Fibroblast of lung (primary cell): ENCODE measurements around the gene GMCL1. TPM values are rescaled to one million over a fixed set of nuclear protein-coding genes. Genes with fewer than 3 reads are reported as not detected.
A peak's percentile ranks its signal among the peaks of the same experiment; 100 is the strongest.
"Not testable (repeated sequence)": the region's sequence is repeated elsewhere in the genome, so short reads cannot be mapped to it uniquely, and the experiment has no call there.

Experiments used
- DNase-seq, 2 donors: peaks; one replicate each; pipeline versions ENCODE4 v3.0.0 to v3.0.0-alpha.2; 2010; ENCODE audit warnings: low read depth in 2 of 2
- H2AFZ ChIP-seq: 2 replicates; pipeline ENCODE4 v1.5.1; 2012; ENCODE audit warnings: low read length, control low read depth, inconsistent platforms
- H3K27ac ChIP-seq: 2 replicates; pipeline ENCODE4 v1.5.1; 2011; ENCODE audit warnings: low read length, control low read depth; ENCODE audit not compliant: insufficient read depth
- H3K27me3 ChIP-seq: 2 replicates; pipeline ENCODE4 v1.5.1; 2011; ENCODE audit warnings: mild to moderate bottlenecking, low read length; ENCODE audit not compliant: control insufficient read depth, insufficient read depth
- H3K36me3 ChIP-seq: 2 replicates; pipeline ENCODE4 v1.5.1; 2011; ENCODE audit warnings: low read length; ENCODE audit not compliant: control insufficient read depth, insufficient read depth
- H3K4me1 ChIP-seq: 2 replicates; pipeline ENCODE4 v1.5.1; 2011; ENCODE audit warnings: low read length; ENCODE audit not compliant: control insufficient read depth, insufficient read depth; ENCODE audit errors: extremely low read depth
- H3K4me2 ChIP-seq: 2 replicates; pipeline ENCODE4 v1.5.1; 2011; ENCODE audit warnings: low read length, control low read depth; ENCODE audit not compliant: insufficient read depth; ENCODE audit errors: extremely low read depth
- H3K4me3 ChIP-seq, 4 experiments: fragments of 200-600 bp in 1 of 4; sonication (generic) in 1 of 4; replicated peaks in 1 of 4; 2 replicates each; pipeline ENCODE4 v1.5.1; 2011 to 2016; ENCODE audit warnings: low read length in 4 of 4, low read depth in 3 of 4, mild to moderate bottlenecking in 3 of 4, control low read depth in 2 of 4, inconsistent platforms in 1 of 4, mixed read lengths in 1 of 4; ENCODE audit not compliant: insufficient read depth in 1 of 4; ENCODE audit errors: control extremely low read depth in 1 of 4
- H3K79me2 ChIP-seq: 2 replicates; pipeline ENCODE4 v1.5.1; 2012; ENCODE audit warnings: mild to moderate bottlenecking, low read length, inconsistent platforms; ENCODE audit not compliant: control insufficient read depth, insufficient read depth
- H3K9ac ChIP-seq: 2 replicates; pipeline ENCODE4 v1.5.1; 2011; ENCODE audit warnings: mild to moderate bottlenecking, low read length, control low read depth; ENCODE audit not compliant: insufficient read depth
- H3K9me3 ChIP-seq: 2 replicates; pipeline ENCODE4 v1.5.1; 2012; ENCODE audit warnings: low read depth, low read length; ENCODE audit not compliant: control insufficient read depth, insufficient read depth
- H4K20me1 ChIP-seq: 2 replicates; pipeline ENCODE4 v1.5.1; 2011; ENCODE audit warnings: low read length; ENCODE audit not compliant: control insufficient read depth, insufficient read depth; ENCODE audit errors: extremely low read depth
- CTCF ChIP-seq, 2 donors: IDR thresholded peaks in 1 of 2; conservative IDR thresholded peaks in 1 of 2; 1 replicate in 1 of 2; 2 replicates in 1 of 2; pipeline ENCODE4 v1.5.1; 2011 to 2012; ENCODE audit warnings: low read length in 2 of 2, control low read depth in 1 of 2, inconsistent platforms in 1 of 2, low read depth in 1 of 2, mild to moderate bottlenecking in 1 of 2
- EZH2 ChIP-seq: IDR thresholded peaks from 2 replicates; pipeline ENCODE4 v1.5.1; 2012; ENCODE audit warnings: low read length, control low read depth, mild to moderate bottlenecking; ENCODE audit errors: missing control alignments
- polyA plus RNA-seq, 2 donors: library from polyadenylated mRNA; depleted of rRNA in 1 of 2; stranded (reverse) in 1 of 2; unstranded in 1 of 2; fragments of >200 nt; gene quantifications; 2 replicates each; pipeline ENCODE4 v1.2.1, GENCODE V29; 2011 to 2012; ENCODE audit warnings: missing spikeins in 1 of 2
- total RNA-seq: library from RNA; depleted of rRNA; stranded (reverse); fragments of >200 nt; gene quantifications from 2 replicates; pipeline ENCODE4 v1.2.1, GENCODE V29; 2014

The GMCL1 gene
- total and polyA plus RNA-seq, 2 donors (not counting 1 experiment from before 2014, with no cell fraction given): 9.1 to 12.4 TPM

GRCh38 chr2:69893684-69894551 is 64.5 kb downstream of the GMCL1 start, which contains the start of gene SNRNP27:
Gene SNRNP27 (plus strand): TSS chr2:69893956. CDS start chr2:69893985, 29 bp downstream.
- Histone ChIP-seq H3K36me3 (no peaks in the 10 kb centered on the region), H3K27me3 (no peaks in the 10 kb centered on the region), H3K27ac (peak within 1 kb of the TSS; percentile 74), H3K79me2 (peaks cover 16% of the 10 kb centered on the region), H2AFZ (peak within 1 kb of the TSS; percentile 88), H3K4me2 (peak within 1 kb of the TSS; percentile 80), H4K20me1 (no peaks in the 10 kb centered on the region), H3K9ac (peak within 1 kb of the TSS; percentile 84), H3K4me3 (peak within 1 kb of the TSS; percentile 63 to 100 (median 80)), H3K9me3 (no peaks in the 10 kb centered on the region), H3K4me1 (peaks cover 2% of the 10 kb centered on the region)
- peak; percentile 77 to 88 for DNase-seq
- TF ChIP-seq EZH2 (no peak), CTCF (conservative IDR thresholded peaks at IDR 0.05 in 1 of 2, IDR thresholded peaks at IDR 0.05 in 1 of 2; ENCODE audit: low read depth in 1 of 2, low read length in 2 of 2) (no peak)

GRCh38 chr2:69894737-69895136 is 65.3 kb downstream of the GMCL1 start:
- Histone ChIP-seq H3K4me3 (peak overlapping the region; percentile 63 to 100 (median 80)), H3K4me2 (peak overlapping the region; percentile 80), H3K27ac (peak overlapping the region; percentile 74), H3K9ac (peak overlapping the region; percentile 34), H3K79me2 (peaks cover 20% of the 10 kb centered on the region)
- H4K20me1 ChIP-seq, H3K36me3 ChIP-seq, H2AFZ ChIP-seq, H3K27me3 ChIP-seq, H3K9me3 ChIP-seq, H3K4me1 ChIP-seq, DNase-seq: not testable (repeated sequence)

DNA sequence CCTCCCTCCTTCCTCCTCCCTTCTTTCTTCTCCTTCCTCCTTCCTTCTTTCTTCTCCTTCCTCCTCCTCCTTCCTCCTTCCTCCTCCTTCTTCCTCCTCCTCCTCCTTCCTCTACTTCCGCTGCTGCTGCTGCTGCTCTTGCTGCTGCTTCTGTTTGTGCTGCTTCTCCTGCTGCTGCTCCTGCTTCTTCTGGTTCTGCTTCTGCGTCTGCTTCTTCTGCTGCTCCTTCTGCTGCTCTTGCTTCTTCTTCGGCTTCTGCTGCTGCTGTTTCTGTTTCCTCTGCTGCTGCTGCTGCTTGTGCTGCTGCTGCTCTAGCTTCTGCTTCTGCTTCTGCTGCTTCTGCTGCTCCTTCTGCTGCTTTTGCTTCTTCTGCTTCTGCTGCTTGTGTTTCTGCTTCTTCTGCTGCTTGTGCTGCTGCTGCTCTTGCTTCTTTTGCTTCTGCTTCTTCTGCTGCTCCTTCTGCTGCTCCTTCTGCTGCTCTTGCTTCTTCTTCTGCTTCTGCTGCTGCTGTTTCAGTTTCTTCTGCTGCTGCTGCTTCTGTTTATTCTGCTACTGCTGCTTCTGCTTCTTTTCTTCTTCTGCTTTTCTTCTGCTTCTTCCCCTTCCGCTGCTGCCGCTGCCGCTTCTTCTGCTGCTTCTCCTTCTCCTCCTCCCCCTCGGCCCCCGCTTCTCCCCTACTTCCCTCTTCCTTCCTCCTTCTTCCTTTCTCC is 72.9 kb downstream of the GMCL1 start:
- DNase-seq: no peak
- no peak overlapping the region for H3K27ac ChIP-seq
- no peak overlapping the region for H3K4me2 ChIP-seq
- no peaks in the 10 kb centered on the region for H3K4me1 ChIP-seq
- H4K20me1 ChIP-seq: no peaks in the 10 kb centered on the region
- H3K4me3 ChIP-seq: no peak overlapping the region
- peaks cover 12% of the 10 kb centered on the region for H3K36me3 ChIP-seq
- H3K27me3 ChIP-seq: no peaks in the 10 kb centered on the region
- TF ChIP-seq CTCF (conservative IDR thresholded peaks at IDR 0.05 in 1 of 2, IDR thresholded peaks at IDR 0.05 in 1 of 2; ENCODE audit: low read depth in 1 of 2, low read length in 2 of 2) (no peak), EZH2 (no peak)
- H3K9ac ChIP-seq: no peak overlapping the region
- no peaks in the 10 kb centered on the region for H3K9me3 ChIP-seq
- H2AFZ ChIP-seq: no peak overlapping the region
- peaks cover 4% of the 10 kb centered on the region for H3K79me2 ChIP-seq
